Inferior parietal cortex (tissue), 1 donor: Measurements from ENCODE around the gene RYR3.
A peak's percentile ranks its signal among the peaks of the same experiment; 100 is the strongest.

Experiments
- DNase-seq: peaks from one replicate; pipeline ENCODE4 v3.0.0-alpha.2; 2016; ENCODE audit errors: extremely low spot score

Gene RYR3

DNA sequence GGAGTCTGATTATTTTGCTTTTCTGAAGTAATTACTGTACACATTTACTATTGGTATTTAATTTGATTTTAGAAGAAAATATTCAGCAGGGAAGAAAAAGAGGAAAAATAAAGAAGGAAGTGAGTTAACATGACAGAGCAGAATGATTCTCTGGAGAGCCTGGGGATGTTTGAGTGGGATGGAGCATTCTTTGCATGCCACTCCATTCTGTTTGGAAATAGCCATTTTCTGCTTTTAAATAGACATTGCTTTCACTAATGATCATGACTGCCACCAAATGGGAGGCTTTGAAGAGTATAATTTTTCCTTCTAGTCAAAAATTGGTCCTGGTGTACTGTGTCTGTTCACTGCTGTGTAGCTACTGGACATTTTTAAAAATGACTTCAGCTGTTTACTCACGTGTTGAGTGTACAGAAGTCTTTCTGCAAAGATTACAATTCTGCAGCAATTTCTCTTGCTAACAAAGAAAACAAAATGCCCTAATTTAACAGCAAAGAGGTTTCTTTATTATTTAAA lies 196.1 kb downstream of the RYR3 start:
- DNase-seq = no peak

- DNase-seq = no peak
Measured at GRCh38 chr15:33508703-33509102, 197.9 kb downstream of the RYR3 start.

- DNase-seq = no peak
Measured at GRCh38 chr15:33515121-33515520, 204.4 kb downstream of the RYR3 start.

DNA sequence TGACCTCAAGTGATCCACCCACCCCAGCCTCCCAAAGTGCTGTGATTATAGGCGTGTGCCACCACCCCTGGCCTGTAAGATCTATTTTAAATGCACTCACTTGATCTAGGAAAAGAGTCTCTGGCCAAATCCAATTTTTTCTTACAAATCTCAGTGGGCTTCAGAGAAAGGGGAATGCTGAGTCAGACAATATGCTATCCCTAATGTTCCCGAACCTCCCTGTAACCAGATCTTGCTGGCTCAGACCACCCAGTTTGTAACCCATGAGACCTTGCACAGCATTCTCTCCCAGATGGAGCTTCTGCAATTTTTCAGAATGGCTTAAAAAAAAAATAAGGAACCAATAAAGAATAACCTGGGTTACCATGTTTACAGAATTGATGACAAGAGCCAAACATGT lies 205.8 kb downstream of the RYR3 start:
- DNase-seq = no peak

DNA sequence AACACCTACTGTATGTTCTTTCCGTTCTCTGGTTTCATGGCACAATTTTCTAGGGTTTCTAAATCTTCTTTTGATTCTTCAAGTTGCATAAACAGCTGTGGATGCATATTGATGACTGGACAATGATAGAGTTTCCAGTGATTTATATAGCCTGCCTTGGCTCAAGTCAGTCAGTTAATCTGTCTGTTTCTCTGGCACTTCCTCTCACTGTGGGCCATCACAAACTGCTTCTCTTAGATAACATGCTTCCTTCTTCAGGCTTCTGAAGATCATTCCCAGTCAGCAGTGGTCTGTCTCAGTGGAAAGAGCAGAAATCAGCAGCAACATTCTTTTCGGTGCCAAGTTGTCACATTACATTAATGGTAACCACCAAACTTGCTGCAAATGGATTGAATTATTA lies 207.2 kb downstream of the RYR3 start:
- DNase-seq = no peak

- no peak for DNase-seq
Measured at GRCh38 chr15:33518421-33518820, 207.7 kb downstream of the RYR3 start.

- no peak for DNase-seq
Measured at GRCh38 chr15:33524274-33524673, 213.5 kb downstream of the RYR3 start.

DNA sequence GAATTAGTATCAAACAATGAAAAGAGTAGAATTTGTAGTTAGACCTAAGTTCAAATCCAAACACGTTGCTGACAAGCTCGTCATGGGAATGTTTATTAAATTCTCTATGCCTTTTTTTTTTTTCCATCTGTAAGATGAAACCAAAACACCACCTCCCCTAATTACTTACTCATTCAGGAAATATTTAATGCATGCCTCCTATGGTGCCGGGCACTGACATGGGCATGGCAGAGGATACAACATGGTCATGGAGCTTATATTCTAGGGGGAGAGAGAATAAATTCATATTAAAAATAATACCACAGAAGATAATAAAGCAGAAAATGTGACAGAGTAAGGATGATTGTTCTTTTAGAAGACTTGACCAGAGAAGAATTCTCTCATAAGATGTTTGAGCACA lies 215.8 kb downstream of the RYR3 start:
- no peak for DNase-seq

- no peak for DNase-seq
Measured at GRCh38 chr15:33533197-33533596, 222.4 kb downstream of the RYR3 start.

GRCh38 chr15:33534642-33535041 lies 223.9 kb downstream of the RYR3 start:
- DNase-seq = no peak

GRCh38 chr15:33535135-33535534 lies 224.4 kb downstream of the RYR3 start:
- DNase-seq = no peak

DNA sequence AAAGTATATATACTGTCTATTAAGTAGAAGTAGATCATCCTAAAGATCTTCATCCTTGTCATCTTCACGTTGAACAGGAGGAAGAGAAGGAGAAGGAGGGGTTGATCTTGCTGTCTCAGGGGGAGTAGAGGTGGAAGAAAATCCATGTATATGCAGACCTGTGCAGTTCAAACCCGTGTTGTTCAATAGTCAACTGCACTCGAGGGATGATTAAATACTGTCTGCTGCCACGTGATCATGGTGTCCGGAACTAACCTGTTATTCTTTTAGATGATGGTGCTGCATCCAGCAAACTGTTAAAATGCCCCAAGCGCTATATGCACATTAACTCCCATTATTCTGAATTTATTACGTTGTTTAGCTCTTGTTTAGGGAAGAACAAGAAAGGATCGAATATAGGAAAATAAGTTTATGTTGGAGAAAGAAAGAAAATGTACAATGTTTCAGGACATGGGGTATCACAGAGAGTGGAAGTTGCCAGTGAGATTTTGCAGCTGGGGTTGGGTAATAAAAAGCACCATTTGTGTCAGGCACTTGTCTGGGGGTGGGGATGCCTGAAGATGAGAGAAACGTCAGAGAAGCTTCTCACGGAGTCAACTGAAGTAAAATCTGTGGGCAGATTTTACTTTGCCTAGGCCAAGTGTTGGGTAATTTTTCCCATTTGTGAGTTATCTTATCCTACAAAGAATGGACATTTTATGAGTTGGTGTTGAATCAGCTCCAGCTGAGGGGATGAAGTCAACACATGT lies 229.2 kb downstream of the RYR3 start:
- peak; percentile 9 for DNase-seq

DNA sequence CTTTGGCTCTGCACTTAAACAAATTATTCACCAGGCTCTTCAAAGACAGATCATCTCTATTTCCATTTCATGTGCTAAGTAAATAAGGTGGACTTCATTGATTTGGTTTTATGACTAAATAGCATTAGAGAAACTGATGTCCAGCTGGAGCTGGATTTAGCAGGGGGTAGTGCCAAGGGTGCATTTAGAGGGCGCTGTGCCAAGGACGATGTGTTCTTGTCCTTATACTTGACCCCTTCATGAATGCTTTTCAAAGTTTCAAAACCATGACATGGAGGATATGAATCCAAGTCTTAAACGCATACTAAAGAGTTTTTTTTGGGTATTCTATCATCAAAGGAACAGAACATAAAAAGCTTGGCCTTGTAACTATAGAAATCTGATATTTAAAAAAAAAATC lies 233.2 kb downstream of the RYR3 start:
- DNase-seq = no peak

- DNase-seq = no peak
Measured at GRCh38 chr15:33545866-33546265, 235.1 kb downstream of the RYR3 start.

- DNase-seq = no peak
Measured at GRCh38 chr15:33547876-33548275, 237.1 kb downstream of the RYR3 start.

GRCh38 chr15:33551860-33552259 lies 241.1 kb downstream of the RYR3 start:
- DNase-seq = no peak

DNA sequence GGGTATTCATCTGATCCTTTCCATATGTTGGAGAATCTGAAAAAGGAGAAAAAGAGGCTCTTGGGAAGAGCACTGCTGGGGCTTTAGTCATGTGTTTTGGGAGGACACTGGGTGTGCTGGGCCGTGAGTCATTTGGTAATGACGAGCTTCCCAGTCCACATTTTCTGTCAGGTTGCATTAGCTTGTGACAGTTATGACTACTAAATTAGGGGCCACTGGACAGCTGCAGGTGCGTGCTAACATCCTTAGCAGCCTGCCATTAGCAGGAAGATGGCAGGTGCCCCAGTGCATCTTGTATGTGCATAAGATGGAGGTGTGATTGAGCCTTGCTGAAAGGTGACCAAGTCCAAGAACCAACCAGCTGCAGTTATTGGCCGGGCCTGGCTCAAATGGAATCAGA lies 242.4 kb downstream of the RYR3 start:
- no peak for DNase-seq

- no peak for DNase-seq
Measured at GRCh38 chr15:33559207-33559890, 248.6 kb downstream of the RYR3 start.

GRCh38 chr15:33561407-33561806 lies 250.6 kb downstream of the RYR3 start:
- no peak for DNase-seq

GRCh38 chr15:33561967-33562366 lies 251.2 kb downstream of the RYR3 start:
- no peak for DNase-seq

DNA sequence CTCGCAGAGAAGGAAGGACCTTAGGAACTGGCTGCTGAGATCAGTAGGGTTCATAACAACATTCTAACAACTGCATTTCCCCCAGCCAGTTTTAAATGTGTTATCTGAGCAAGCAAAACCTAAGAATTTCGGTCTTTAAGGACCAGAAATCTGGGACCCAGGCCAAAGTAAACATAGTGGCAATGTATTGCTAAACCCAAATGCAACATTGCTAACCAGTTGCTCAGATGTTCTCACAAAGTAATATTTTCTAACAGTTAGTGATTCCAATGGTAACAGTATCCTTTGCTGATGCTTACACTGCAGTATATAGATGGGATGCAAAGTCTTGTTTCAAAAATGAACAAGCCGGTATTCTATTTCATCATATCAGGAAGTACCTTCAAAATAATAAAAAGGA lies 254.3 kb downstream of the RYR3 start:
- DNase-seq = no peak

- no peak for DNase-seq
Measured at GRCh38 chr15:33567652-33568051, 256.9 kb downstream of the RYR3 start.

DNA sequence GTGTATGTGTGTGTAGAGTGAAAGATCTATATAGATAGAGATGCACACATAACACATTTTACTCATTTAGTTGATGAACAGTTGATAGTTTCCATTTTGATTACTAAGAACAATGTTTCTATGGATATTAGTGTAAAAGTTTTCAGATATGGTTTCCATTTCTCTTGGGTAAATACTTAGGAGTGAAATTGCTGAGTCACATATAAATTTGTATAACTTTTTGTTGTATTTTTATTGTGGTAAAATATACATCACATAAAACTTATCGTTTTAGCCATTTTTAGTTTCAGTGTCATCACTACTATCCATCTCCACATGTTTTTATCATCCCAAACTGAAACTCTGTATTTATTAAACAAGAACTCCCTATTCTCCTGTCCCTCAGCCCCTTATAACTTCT lies 258.3 kb downstream of the RYR3 start:
- DNase-seq = no peak
